HepG2 (cell line): Measurements from ENCODE around the gene HEPN1. TPM values are rescaled to one million over a fixed set of nuclear protein-coding genes. Genes with fewer than 3 reads are reported as not detected.

Experiments used
- ATM ChIP-seq: fragments of 450-650 bp; IDR thresholded peaks from 2 replicates; pipeline ENCODE4 v1.7.1; 2017; ENCODE audit warnings: mild to moderate bottlenecking, borderline replicate concordance
- KDM5B ChIP-seq: sonication (generic); formaldehyde crosslinking; IDR thresholded peaks from 2 replicates; pipeline ENCODE4 v1.4.0; 2020; ENCODE audit warnings: missing genetic modification reagents, mild to moderate bottlenecking, borderline replicate concordance
- MXD4 ChIP-seq: IDR thresholded peaks from 2 replicates; pipeline ENCODE4 v1.6.1; 2016; ENCODE audit warnings: mild to moderate bottlenecking, missing biosample characterization, missing genetic modification reagents
- SIX1 ChIP-seq: sonication (generic); formaldehyde crosslinking; IDR thresholded peaks from 2 replicates; pipeline ENCODE4 v1.4.0; 2020; ENCODE audit warnings: missing genetic modification reagents, borderline replicate concordance
- ZBTB2 ChIP-seq: sonication (generic); formaldehyde crosslinking; IDR thresholded peaks from 2 replicates; pipeline ENCODE4 v1.8.0; 2022; ENCODE audit warnings: low read depth, missing genetic modification reagents
- ZMYM4 ChIP-seq: sonication (generic); formaldehyde crosslinking; IDR thresholded peaks from 2 replicates; pipeline ENCODE4 v1.8.1; 2023; ENCODE audit warnings: mild to moderate bottlenecking, missing genetic modification reagents
- ZNF121 ChIP-seq: sonication (generic); formaldehyde crosslinking; IDR thresholded peaks from 2 replicates; pipeline ENCODE4 v1.5.0; 2020; ENCODE audit warnings: mild to moderate bottlenecking, missing genetic modification reagents
- ZNF225 ChIP-seq: sonication (generic); formaldehyde crosslinking; IDR thresholded peaks from 2 replicates; pipeline ENCODE4 v1.4.0; 2020; ENCODE audit warnings: mild to moderate bottlenecking, missing genetic modification reagents
- ZNF367 ChIP-seq: sonication (generic); formaldehyde crosslinking; IDR thresholded peaks from 2 replicates; pipeline ENCODE4 v1.4.0; 2020; ENCODE audit warnings: missing genetic modification reagents, borderline replicate concordance
- ZNF589 ChIP-seq: sonication (generic); formaldehyde crosslinking; conservative IDR thresholded peaks from 2 replicates; pipeline ENCODE4 v1.8.0; 2022; ENCODE audit warnings: mild to moderate bottlenecking, moderate library complexity, missing genetic modification reagents
- ZNF615 ChIP-seq: sonication (generic); formaldehyde crosslinking; IDR thresholded peaks from 2 replicates; pipeline ENCODE4 v1.5.0; 2020; ENCODE audit warnings: mild to moderate bottlenecking, missing genetic modification reagents, borderline replicate concordance
- ZNF7 ChIP-seq: IDR thresholded peaks from 2 replicates; pipeline ENCODE4 v1.6.1; 2016; ENCODE audit warnings: missing biosample characterization, missing genetic modification reagents
- ZNF781 ChIP-seq: sonication (generic); formaldehyde crosslinking; IDR thresholded peaks from 2 replicates; pipeline ENCODE4 v1.5.1; 2020; ENCODE audit warnings: borderline replicate concordance, mild to moderate bottlenecking, missing genetic modification reagents; ENCODE audit errors: not compliant biosample characterization
- ZXDC ChIP-seq: sonication (generic); formaldehyde crosslinking; IDR thresholded peaks from 2 replicates; pipeline ENCODE4 v1.5.0; 2020; ENCODE audit warnings: mild to moderate bottlenecking, missing genetic modification reagents
- polyA plus RNA-seq, 8 experiments: library from polyadenylated mRNA; depleted of rRNA in 3 of 8; stranded (reverse) in 7 of 8; unstranded in 1 of 8; fragments of >200 nt; fragmentation: Illumina TruSeq in 4 of 8; extraction: Trizol in 4 of 8; gene quantifications; 2 replicates each; pipeline versions ENCODE4 v1.2.1 to v1.2.3, GENCODE V29; 2011 to 2016; ENCODE audit warnings: low read depth in 4 of 8, missing spikeins in 1 of 8, mixed read lengths in 1 of 8; ENCODE audit not compliant: insufficient read depth in 1 of 8
- total RNA-seq, 5 experiments: library from RNA; depleted of rRNA; stranded (reverse); fragments of >200 nt; fragmentation: Illumina TruSeq; extraction: Trizol; gene quantifications; 2 replicates each; pipeline ENCODE4 v1.2.3, GENCODE V29; 2016; ENCODE audit warnings: low read depth in 1 of 5
- TF ChIP-seq, protein P1 (sequence below): sonication (generic); formaldehyde crosslinking; IDR thresholded peaks from 2 replicates; pipeline ENCODE4 v1.4.0; 2020; ENCODE audit warnings: missing genetic modification reagents, borderline replicate concordance

HEPN1 gene
- total and polyA plus RNA-seq, 2 of the 13 experiments (the other 11 are each of a cell fraction or from before 2014, with no cell fraction given) = not detected

- TF ChIP-seq ZXDC (no peak), ZNF121 (CRISPR knock-in tag) (no peak), ZBTB2 (CRISPR knock-in tag) (peak; percentile 44; the same call in 1 of the 2 replicates), ZNF615 (CRISPR knock-in tag) (no peak), KDM5B (CRISPR knock-in tag) (peak; percentile 76; the same call in 1 of the 2 replicates), SIX1 (CRISPR knock-in tag) (no peak), ATM (no peak), ZNF589 (CRISPR knock-in tag) (0 out of 2 replicates have a peak, but pooled peaks have one; percentile 73), ZMYM4 (CRISPR knock-in tag) (peak; percentile 90), ZNF781 (CRISPR knock-in tag) (no peak), ZNF367 (no peak), ZNF7 (CRISPR knock-in tag) (no peak), MXD4 (CRISPR knock-in tag) (peak; percentile 43; the same call in 1 of the 2 replicates), ZNF225 (CRISPR knock-in tag) (no peak)
- TF ChIP-seq, protein P1, sequence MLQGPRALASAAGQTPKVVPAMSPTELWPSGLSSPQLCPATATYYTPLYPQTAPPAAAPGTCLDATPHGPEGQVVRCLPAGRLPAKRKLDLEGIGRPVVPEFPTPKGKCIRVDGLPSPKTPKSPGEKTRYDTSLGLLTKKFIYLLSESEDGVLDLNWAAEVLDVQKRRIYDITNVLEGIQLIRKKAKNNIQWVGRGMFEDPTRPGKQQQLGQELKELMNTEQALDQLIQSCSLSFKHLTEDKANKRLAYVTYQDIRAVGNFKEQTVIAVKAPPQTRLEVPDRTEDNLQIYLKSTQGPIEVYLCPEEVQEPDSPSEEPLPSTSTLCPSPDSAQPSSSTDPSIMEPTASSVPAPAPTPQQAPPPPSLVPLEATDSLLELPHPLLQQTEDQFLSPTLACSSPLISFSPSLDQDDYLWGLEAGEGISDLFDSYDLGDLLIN (CRISPR knock-in tag) = peak; percentile 33; the same call in 1 of the 2 replicates
These were observed 34.9 kb downstream of the HEPN1 start, which contains the start of gene CCDC15 (continued) for GRCh38 chr11:124953753-124954589.
